Cardiac muscle cell (in vitro differentiated cells and primary cell): Measurements from ENCODE around the gene POLR2F. TPM values are rescaled to one million over a fixed set of nuclear protein-coding genes. Genes with fewer than 3 reads are reported as not detected.

Experiments used
- DNase-seq, 2 donors: peaks; one replicate each; pipeline versions ENCODE4 v3.0.0 to v3.0.0-alpha.2; 2010 to 2017; ENCODE audit warnings: low read depth in 1 of 2, low spot score in 1 of 2
- H3K27ac ChIP-seq: fragments of 200-600 bp; sonication (generic); 2 replicates; pipeline ENCODE4 v1.5.1; 2016
- H3K27me3 ChIP-seq: fragments of 200-600 bp; sonication (generic); 2 replicates; pipeline ENCODE4 v1.6.0; 2016; ENCODE audit warnings: control low read depth
- H3K36me3 ChIP-seq: fragments of 200-600 bp; sonication (generic); 2 replicates; pipeline ENCODE4 v1.5.1; 2016; ENCODE audit warnings: control low read depth
- H3K4me1 ChIP-seq: fragments of 200-600 bp; sonication (generic); 2 replicates; pipeline ENCODE4 v1.8.1; 2017; ENCODE audit warnings: low read depth, mild to moderate bottlenecking, mixed run types
- H3K4me3 ChIP-seq: fragments of 200-600 bp; sonication (generic); 2 replicates; pipeline ENCODE4 v1.5.1; 2016; ENCODE audit warnings: mild to moderate bottlenecking
- H3K9me3 ChIP-seq: fragments of 200-600 bp; sonication (generic); 2 replicates; pipeline ENCODE4 v1.5.1; 2017; ENCODE audit warnings: low read depth, mild to moderate bottlenecking, control low read depth
- CTCF ChIP-seq: IDR thresholded peaks from 2 replicates; pipeline ENCODE4 v1.5.1; 2012; ENCODE audit warnings: low read depth, mild to moderate bottlenecking, low read length
- polyA plus RNA-seq: library from polyadenylated mRNA; unstranded; fragments of >200 nt; fragmentation: Nextera tagmentation; extraction: Ambion mirVana; gene quantifications from 2 replicates; pipeline ENCODE4 v1.2.1, GENCODE V29; 2016
- total RNA-seq: library from RNA; depleted of rRNA; stranded (reverse); fragments of >200 nt; gene quantifications from 2 replicates; pipeline ENCODE4 v1.2.3, GENCODE V29; 2016

Gene POLR2F
- total and polyA plus RNA-seq, 2 experiments from 2014 or later, result 63.3 to 183 TPM

- no peak for DNase-seq
- H3K27me3 ChIP-seq, result no peaks in the 10 kb centered on the region
- no peaks in the 10 kb centered on the region for H3K9me3 ChIP-seq
- H3K4me1 ChIP-seq, result peaks cover 5% of the 10 kb centered on the region
- H3K4me3 ChIP-seq, result no peak overlapping the region
- no peaks in the 10 kb centered on the region for H3K36me3 ChIP-seq
- H3K27ac ChIP-seq, result no peak overlapping the region
- TF ChIP-seq CTCF, result no peak
These were observed 41.5 kb downstream of the POLR2F start for GRCh38 chr22:37994982-37995381.

GRCh38 chr22:37995460-37995859, 42.0 kb downstream of the POLR2F start:
- Histone ChIP-seq H3K4me3 (no peak overlapping the region), H3K4me1 (peaks cover 10% of the 10 kb centered on the region), H3K36me3 (no peaks in the 10 kb centered on the region), H3K9me3 (no peaks in the 10 kb centered on the region), H3K27me3 (no peaks in the 10 kb centered on the region), H3K27ac (no peak overlapping the region)
- TF ChIP-seq CTCF, result no peak
- no peak for DNase-seq

- Histone ChIP-seq H3K4me1 (peaks cover 14% of the 10 kb centered on the region), H3K36me3 (no peaks in the 10 kb centered on the region), H3K27ac (no peak overlapping the region), H3K27me3 (no peaks in the 10 kb centered on the region), H3K9me3 (no peaks in the 10 kb centered on the region), H3K4me3 (no peak overlapping the region)
- no peak for TF ChIP-seq CTCF
- DNase-seq, result no peak
These were observed 42.6 kb downstream of the POLR2F start for GRCh38 chr22:37996079-37996478.

GRCh38 chr22:37996515-37997246, 43.2 kb downstream of the POLR2F start:
- Histone ChIP-seq H3K27me3 (no peaks in the 10 kb centered on the region), H3K27ac (no peak overlapping the region), H3K36me3 (no peaks in the 10 kb centered on the region), H3K9me3 (no peaks in the 10 kb centered on the region), H3K4me1 (peaks cover 14% of the 10 kb centered on the region), H3K4me3 (no peak overlapping the region)
- no peak for TF ChIP-seq CTCF
- DNase-seq, result no peak

GRCh38 chr22:37998543-37998942, 45.0 kb downstream of the POLR2F start:
- H3K9me3 ChIP-seq, result no peaks in the 10 kb centered on the region
- H3K4me3 ChIP-seq, result no peak overlapping the region
- H3K27me3 ChIP-seq, result no peaks in the 10 kb centered on the region
- peaks cover 14% of the 10 kb centered on the region for H3K4me1 ChIP-seq
- DNase-seq, result peak in 1 of 2 donors; percentile 30
- no peaks in the 10 kb centered on the region for H3K36me3 ChIP-seq
- H3K27ac ChIP-seq, result no peak overlapping the region
- TF ChIP-seq CTCF, result no peak
